Heart right ventricle (tissue), 12 donors: Measurements from ENCODE around the gene IL17C. TPM values are rescaled to one million over a fixed set of nuclear protein-coding genes. Genes with fewer than 3 reads are reported as not detected.

Source experiments
- polyA plus RNA-seq, 2 donors: library from polyadenylated mRNA; stranded (reverse); fragments of 200-250 nt; gene quantifications; one replicate each; pipeline ENCODE4 v1.2.3, GENCODE V29; 2013
- total RNA-seq, 10 donors: library from RNA; stranded (reverse); fragmentation: NEBNext Ultra II Directional in 3 of 10; extraction: Animal tissue kit (Norgen Biotek cat#: 25700) in 3 of 10; gene quantifications; one replicate each; pipeline versions ENCODE4 v1.2.1 to v1.2.4, GENCODE V29; 2021 to 2023
- donor health status: ischemic (EF 13 %, LVEDD 7.1; RV severe dilation, severe dysfunction).
- donor health status: healthy with polysubstance abuse.
- donor health status: DM: no; HTN: yes; CAD: no.
- donor health status: DM: no; HTN: no; CAD: no.
- donor health status: ischemic (EF 25% LVEDD 6.9; RV normal size, moderate dysfunction).
- donor health status: ischemic (EF 25% LVEDD 5.7; RV mildly dilated, moderate dysfunction).
- donor health status: healthy.
- donor health status: nonischemic (EF 11% LVEDD 7.7; RV severe dilation, severe dysfunction).
- donor health status: DM: yes; HTN: yes; CAD: no.
- donor health status: PGD.
- donor health status: ischemic (EF 29% LVEDD 5.4; RV normal size, mild dysfunction).
- donor health status: nonischemic (EF 23%, LVEDD 6.1; RV moderate dilation, normal function).

IL17C gene
- total and polyA plus RNA-seq, 12 donors, result not detected

Other genes with a start within 250 kb of the IL17C start
- 1 to 10 TPM; 3.2 to 6.0 (median 4.4) TPM for gene ZFPM1, start 185.3 kb upstream of the IL17C start, total RNA-seq
- 10 to 100 TPM in 1 of 2 donors, 1 to 10 TPM in 1; 2.0 to 10.4 TPM for gene ZFPM1, start 185.3 kb upstream of the IL17C start, polyA plus RNA-seq
- 10 to 100 TPM; 18.3 to 28.7 (median 22.0) TPM for gene ZC3H18, start 68.2 kb upstream of the IL17C start, total RNA-seq
- 10 to 100 TPM; 18.4 to 22.7 TPM for gene ZC3H18, start 68.2 kb upstream of the IL17C start, polyA plus RNA-seq
- gene CYBA, start 12.5 kb downstream of the IL17C start, total RNA-seq, result 100 to 1,000 TPM in 1 of 10 donors, 10 to 100 TPM in 9; 13.0 to 117 (median 27.7) TPM
- 10 to 100 TPM; 72.2 to 90.0 TPM for gene CYBA, start 12.5 kb downstream of the IL17C start, polyA plus RNA-seq
- gene MVD, start 24.5 kb downstream of the IL17C start, total RNA-seq, result 10 to 100 TPM; 15.5 to 25.5 (median 20.2) TPM
- 10 to 100 TPM; 34.1 to 36.3 TPM for gene MVD, start 24.5 kb downstream of the IL17C start, polyA plus RNA-seq
- 1 to 10 TPM in 7 of 10 donors, under 1 TPM in 3; 0.21 to 8.6 (median 1.1) TPM for gene SNAI3, start 47.9 kb downstream of the IL17C start, total RNA-seq
- gene SNAI3, start 47.9 kb downstream of the IL17C start, polyA plus RNA-seq, result 1 to 10 TPM; 2.3 to 4.5 TPM
- 10 to 100 TPM; 11.8 to 19.1 (median 14.3) TPM for gene RNF166, start 67.8 kb downstream of the IL17C start, total RNA-seq
- 10 to 100 TPM; 13.0 to 38.0 TPM for gene RNF166, start 67.8 kb downstream of the IL17C start, polyA plus RNA-seq
- gene CTU2, start 67.9 kb downstream of the IL17C start, total RNA-seq, result 10 to 100 TPM; 11.8 to 17.3 (median 13.2) TPM
- 10 to 100 TPM; 22.3 to 22.6 TPM for gene CTU2, start 67.9 kb downstream of the IL17C start, polyA plus RNA-seq
- 10 to 100 TPM; 12.3 to 38.0 (median 16.4) TPM for gene PIEZO1, start 146.6 kb downstream of the IL17C start, total RNA-seq
- gene PIEZO1, start 146.6 kb downstream of the IL17C start, polyA plus RNA-seq, result 10 to 100 TPM; 51.3 to 78.2 TPM
- gene CDT1, start 165.2 kb downstream of the IL17C start, total RNA-seq, result 1 to 10 TPM in 4 of 10 donors, under 1 TPM in 6; 0.21 to 2.6 (median 0.58) TPM
- gene CDT1, start 165.2 kb downstream of the IL17C start, polyA plus RNA-seq, result under 1 TPM; 0.15 to 0.22 TPM
- 10 to 100 TPM; 20.8 to 58.0 (median 35.4) TPM for gene APRT, start 173.4 kb downstream of the IL17C start, total RNA-seq
- gene APRT, start 173.4 kb downstream of the IL17C start, polyA plus RNA-seq, result 100 to 1,000 TPM in 1 of 2 donors, 10 to 100 TPM in 1; 68.4 to 166 TPM
- gene GALNS, start 218.4 kb downstream of the IL17C start, total RNA-seq, result 10 to 100 TPM; 11.5 to 18.7 (median 13.8) TPM
- gene GALNS, start 218.4 kb downstream of the IL17C start, polyA plus RNA-seq, result 10 to 100 TPM; 13.3 to 17.6 TPM
- gene TRAPPC2L, start 218.6 kb downstream of the IL17C start, total RNA-seq, result 10 to 100 TPM; 44.5 to 58.0 (median 50.9) TPM
- 10 to 100 TPM; 37.5 to 63.3 TPM for gene TRAPPC2L, start 218.6 kb downstream of the IL17C start, polyA plus RNA-seq
- gene PABPN1L, start 228.1 kb downstream of the IL17C start, total RNA-seq, result under 1 TPM in 1 of 10 donors, not detected in 9; 0.21 TPM
- gene PABPN1L, start 228.1 kb downstream of the IL17C start, polyA plus RNA-seq, result not detected